ENCODE data around the gene EHD2. TPM values are rescaled to one million over a fixed set of nuclear protein-coding genes. Genes with fewer than 3 reads are reported as not detected.

Gene EHD2
- polyA plus RNA-seq, 1 donor (not counting 4 experiments of a cell fraction or from before 2014, with no cell fraction given), result 23.7 TPM

GRCh38 chr19:47757617-47758442 is 44.6 kb downstream of the EHD2 start:
- Histone ChIP-seq H4K20me1 (ENCODE audit: control insufficient read depth, extremely low read depth, insufficient read depth, low read length) (no peaks in the 10 kb centered on the region), H2AFZ (ENCODE audit: control insufficient read depth, low read length) (no peak overlapping the region), H3K27me3 (ENCODE audit: control insufficient read depth, extremely low read depth, insufficient read depth, low read length) (no peaks in the 10 kb centered on the region), H3K4me3 (ENCODE audit: control insufficient read depth in 2 of 3, extremely low read depth in 1 of 3, insufficient read depth in 2 of 3, low read depth in 1 of 3, low read length in 3 of 3) (no peak overlapping the region), H3K9me3 (ENCODE audit: control insufficient read depth, low read depth, low read length) (no peaks in the 10 kb centered on the region), H3K36me3 (ENCODE audit: control insufficient read depth in 2 of 2, extremely low read depth in 1 of 2, insufficient read depth in 2 of 2, low read length in 2 of 2) (peaks cover 29 to 41% of the 10 kb centered on the region in 2 experiments), H3K9ac (ENCODE audit: control insufficient read depth, extremely low read depth, insufficient read depth, low read length) (no peak overlapping the region), H3K79me2 (ENCODE audit: control insufficient read depth, insufficient read depth, low read length) (no peaks in the 10 kb centered on the region), H3K9me1 (ENCODE audit: control insufficient read depth, extremely low read depth, insufficient read depth, low read length) (no peaks in the 10 kb centered on the region), H3K4me1 (ENCODE audit: control insufficient read depth, extremely low read depth, insufficient read depth, low read length) (no peaks in the 10 kb centered on the region), H3K27ac (ENCODE audit: control insufficient read depth, insufficient read depth, low read length) (no peak overlapping the region), H3K4me2 (ENCODE audit: control insufficient read depth, extremely low read depth, insufficient read depth, low read depth, low read length) (no peak overlapping the region)
- no peak for DNase-seq (ENCODE audit: low read depth, low spot score)
- no peak for FAIRE-seq
- no peak for TF ChIP-seq EZH2 (IDR thresholded peaks at IDR 0.05; ENCODE audit: low read length)
- TF ChIP-seq, protein P1, sequence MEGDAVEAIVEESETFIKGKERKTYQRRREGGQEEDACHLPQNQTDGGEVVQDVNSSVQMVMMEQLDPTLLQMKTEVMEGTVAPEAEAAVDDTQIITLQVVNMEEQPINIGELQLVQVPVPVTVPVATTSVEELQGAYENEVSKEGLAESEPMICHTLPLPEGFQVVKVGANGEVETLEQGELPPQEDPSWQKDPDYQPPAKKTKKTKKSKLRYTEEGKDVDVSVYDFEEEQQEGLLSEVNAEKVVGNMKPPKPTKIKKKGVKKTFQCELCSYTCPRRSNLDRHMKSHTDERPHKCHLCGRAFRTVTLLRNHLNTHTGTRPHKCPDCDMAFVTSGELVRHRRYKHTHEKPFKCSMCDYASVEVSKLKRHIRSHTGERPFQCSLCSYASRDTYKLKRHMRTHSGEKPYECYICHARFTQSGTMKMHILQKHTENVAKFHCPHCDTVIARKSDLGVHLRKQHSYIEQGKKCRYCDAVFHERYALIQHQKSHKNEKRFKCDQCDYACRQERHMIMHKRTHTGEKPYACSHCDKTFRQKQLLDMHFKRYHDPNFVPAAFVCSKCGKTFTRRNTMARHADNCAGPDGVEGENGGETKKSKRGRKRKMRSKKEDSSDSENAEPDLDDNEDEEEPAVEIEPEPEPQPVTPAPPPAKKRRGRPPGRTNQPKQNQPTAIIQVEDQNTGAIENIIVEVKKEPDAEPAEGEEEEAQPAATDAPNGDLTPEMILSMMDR (optimal IDR thresholded peaks at IDR 0.05 in 1 of 3, IDR thresholded peaks at IDR 0.05 in 1 of 3, conservative IDR thresholded peaks at IDR 0.05 in 1 of 3; ENCODE audit: extremely low read depth in 1 of 3, insufficient read depth in 2 of 3, low read length in 3 of 3), result no peak
- dilution Hi-C loops (cut with MboI; ENCODE audit: extremely low pct_ligation_motif_present, low sequenced_read_pairs), result no loop called here

- FAIRE-seq (no peak), DNase-seq (ENCODE audit: low read depth, low spot score) (no peak)
- H3K9me3 ChIP-seq (ENCODE audit: control insufficient read depth, low read depth, low read length), result no peaks in the 10 kb centered on the region
- H3K4me3 ChIP-seq (ENCODE audit: control insufficient read depth in 2 of 3, extremely low read depth in 1 of 3, insufficient read depth in 2 of 3, low read depth in 1 of 3, low read length in 3 of 3), result no peak overlapping the region
- H3K4me2 ChIP-seq (ENCODE audit: control insufficient read depth, extremely low read depth, insufficient read depth, low read depth, low read length), result no peak overlapping the region
- H3K9ac ChIP-seq (ENCODE audit: control insufficient read depth, extremely low read depth, insufficient read depth, low read length), result no peak overlapping the region
- H4K20me1 ChIP-seq (ENCODE audit: control insufficient read depth, extremely low read depth, insufficient read depth, low read length), result no peaks in the 10 kb centered on the region
- no peaks in the 10 kb centered on the region for H3K27me3 ChIP-seq (ENCODE audit: control insufficient read depth, extremely low read depth, insufficient read depth, low read length)
- no peak overlapping the region for H3K27ac ChIP-seq (ENCODE audit: control insufficient read depth, insufficient read depth, low read length)
- dilution Hi-C loops (cut with MboI; ENCODE audit: extremely low pct_ligation_motif_present, low sequenced_read_pairs), result no loop called here
- H3K9me1 ChIP-seq (ENCODE audit: control insufficient read depth, extremely low read depth, insufficient read depth, low read length), result no peaks in the 10 kb centered on the region
- no peaks in the 10 kb centered on the region for H3K79me2 ChIP-seq (ENCODE audit: control insufficient read depth, insufficient read depth, low read length)
- H2AFZ ChIP-seq (ENCODE audit: control insufficient read depth, low read length), result no peak overlapping the region
- H3K36me3 ChIP-seq (ENCODE audit: control insufficient read depth in 2 of 2, extremely low read depth in 1 of 2, insufficient read depth in 2 of 2, low read length in 2 of 2), result peaks cover 28 to 37% of the 10 kb centered on the region in 2 experiments
- H3K4me1 ChIP-seq (ENCODE audit: control insufficient read depth, extremely low read depth, insufficient read depth, low read length), result no peaks in the 10 kb centered on the region
- TF ChIP-seq, protein P1 (optimal IDR thresholded peaks at IDR 0.05 in 1 of 3, IDR thresholded peaks at IDR 0.05 in 1 of 3, conservative IDR thresholded peaks at IDR 0.05 in 1 of 3; ENCODE audit: extremely low read depth in 1 of 3, insufficient read depth in 2 of 3, low read length in 3 of 3), result no peak
- no peak for TF ChIP-seq EZH2 (IDR thresholded peaks at IDR 0.05; ENCODE audit: low read length)
Measured at GRCh38 chr19:47758443-47758804, 45.2 kb downstream of the EHD2 start.
